GM12875 (cell line): Measurements from ENCODE around the gene GABBR1.

Experiments
- H3K4me3 ChIP-seq: one replicate; pipeline ENCODE4 v1.5.1; 2011; ENCODE audit warnings: low read depth, low read length, control low read depth
- TF ChIP-seq, protein P1 (sequence below): IDR thresholded peaks from 2 replicates; pipeline ENCODE4 v1.5.1; 2011; ENCODE audit warnings: low read depth, mild to moderate bottlenecking, control low read depth, inconsistent platforms, low read length, moderate library complexity, borderline replicate concordance; ENCODE audit not compliant: insufficient read depth

GABBR1 gene

DNA sequence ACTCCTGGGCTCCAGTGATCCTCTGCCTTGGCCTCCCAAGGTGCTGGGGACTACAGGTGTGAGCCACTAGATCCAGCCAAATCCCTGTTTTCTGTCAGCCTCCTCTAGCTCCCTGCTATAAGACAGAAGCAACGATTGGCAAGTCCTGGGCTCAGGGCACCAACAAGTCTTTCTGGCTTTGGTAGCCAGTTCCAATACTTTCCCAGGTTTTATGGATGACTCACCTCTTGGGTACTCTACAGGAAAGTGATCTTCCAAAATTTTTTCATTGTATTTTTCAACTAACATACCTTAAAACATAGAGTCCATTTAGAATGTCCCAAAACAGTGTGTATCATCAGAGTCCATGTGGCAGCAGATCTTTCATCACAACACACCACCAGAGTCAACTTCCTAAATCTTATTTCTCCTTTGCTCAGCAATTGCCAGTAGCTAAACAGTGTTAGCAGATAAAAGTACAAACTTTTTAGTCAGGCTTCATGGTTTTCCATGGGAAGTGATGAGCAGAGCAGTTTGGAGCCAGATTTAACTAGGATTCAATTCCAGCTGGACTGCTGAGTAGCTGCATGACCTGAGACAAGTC, 13.3 kb downstream of the GABBR1 start:
- no peak overlapping the region for H3K4me3 ChIP-seq
- TF ChIP-seq, protein P1, sequence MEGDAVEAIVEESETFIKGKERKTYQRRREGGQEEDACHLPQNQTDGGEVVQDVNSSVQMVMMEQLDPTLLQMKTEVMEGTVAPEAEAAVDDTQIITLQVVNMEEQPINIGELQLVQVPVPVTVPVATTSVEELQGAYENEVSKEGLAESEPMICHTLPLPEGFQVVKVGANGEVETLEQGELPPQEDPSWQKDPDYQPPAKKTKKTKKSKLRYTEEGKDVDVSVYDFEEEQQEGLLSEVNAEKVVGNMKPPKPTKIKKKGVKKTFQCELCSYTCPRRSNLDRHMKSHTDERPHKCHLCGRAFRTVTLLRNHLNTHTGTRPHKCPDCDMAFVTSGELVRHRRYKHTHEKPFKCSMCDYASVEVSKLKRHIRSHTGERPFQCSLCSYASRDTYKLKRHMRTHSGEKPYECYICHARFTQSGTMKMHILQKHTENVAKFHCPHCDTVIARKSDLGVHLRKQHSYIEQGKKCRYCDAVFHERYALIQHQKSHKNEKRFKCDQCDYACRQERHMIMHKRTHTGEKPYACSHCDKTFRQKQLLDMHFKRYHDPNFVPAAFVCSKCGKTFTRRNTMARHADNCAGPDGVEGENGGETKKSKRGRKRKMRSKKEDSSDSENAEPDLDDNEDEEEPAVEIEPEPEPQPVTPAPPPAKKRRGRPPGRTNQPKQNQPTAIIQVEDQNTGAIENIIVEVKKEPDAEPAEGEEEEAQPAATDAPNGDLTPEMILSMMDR, result no peak

DNA sequence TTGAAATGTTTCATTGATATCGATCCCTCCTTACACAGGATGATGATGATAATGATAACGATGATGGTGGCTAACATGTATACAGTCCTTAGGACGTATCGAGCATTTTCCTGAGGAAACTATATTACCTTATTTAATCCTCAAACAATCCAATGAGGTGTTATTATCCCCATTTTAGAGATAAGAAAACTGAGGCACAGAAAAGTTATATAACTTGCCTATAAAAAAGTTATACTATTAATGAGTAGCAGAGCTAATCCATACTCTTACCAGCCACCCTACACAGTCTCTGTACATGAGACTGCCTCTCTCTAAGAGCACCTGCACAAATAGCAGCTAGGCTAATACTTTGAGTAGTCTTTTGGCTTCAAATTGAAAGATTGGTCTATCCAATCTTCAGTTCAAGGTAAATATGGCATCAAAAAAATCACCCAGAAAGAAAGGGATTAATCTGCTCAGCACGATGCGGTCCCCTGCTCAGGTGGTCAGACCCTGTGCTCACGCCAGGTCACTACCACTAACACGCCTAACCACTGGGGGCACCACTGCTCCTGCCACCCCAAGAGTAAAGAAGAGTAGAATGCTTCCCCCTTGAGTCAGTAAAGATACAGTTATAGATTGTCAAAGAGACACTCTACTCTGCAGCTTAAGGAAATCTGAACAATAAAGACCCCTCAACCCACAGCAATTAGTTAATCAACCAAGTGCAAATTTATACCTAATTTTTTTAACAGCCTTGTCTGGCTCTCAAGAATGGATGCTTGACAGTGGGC, 15.0 kb downstream of the GABBR1 start:
- TF ChIP-seq, protein P1, result peak; percentile 47; the same call in 1 of the 2 replicates
- no peak overlapping the region for H3K4me3 ChIP-seq

DNA sequence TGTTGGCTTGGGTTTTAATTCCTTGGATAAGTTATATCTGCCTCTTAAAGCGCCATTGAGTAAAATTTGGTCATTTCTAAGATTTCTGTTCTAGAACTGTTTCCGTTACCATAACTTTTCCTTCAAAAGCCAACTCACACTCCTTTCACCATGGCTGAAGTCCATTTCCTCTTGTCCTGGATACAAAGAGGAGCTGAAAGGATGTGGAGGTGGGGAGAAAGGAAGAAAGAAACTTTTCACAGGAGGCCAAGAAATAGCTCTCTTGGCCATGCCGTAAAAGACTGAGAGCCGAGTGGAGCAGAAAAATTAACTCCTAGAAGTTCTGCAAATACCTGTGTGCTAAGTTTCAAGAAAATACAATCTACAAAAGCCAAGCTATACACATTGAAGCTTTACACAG, 21.6 kb downstream of the GABBR1 start:
- no peak overlapping the region for H3K4me3 ChIP-seq
- TF ChIP-seq, protein P1, result no peak

DNA sequence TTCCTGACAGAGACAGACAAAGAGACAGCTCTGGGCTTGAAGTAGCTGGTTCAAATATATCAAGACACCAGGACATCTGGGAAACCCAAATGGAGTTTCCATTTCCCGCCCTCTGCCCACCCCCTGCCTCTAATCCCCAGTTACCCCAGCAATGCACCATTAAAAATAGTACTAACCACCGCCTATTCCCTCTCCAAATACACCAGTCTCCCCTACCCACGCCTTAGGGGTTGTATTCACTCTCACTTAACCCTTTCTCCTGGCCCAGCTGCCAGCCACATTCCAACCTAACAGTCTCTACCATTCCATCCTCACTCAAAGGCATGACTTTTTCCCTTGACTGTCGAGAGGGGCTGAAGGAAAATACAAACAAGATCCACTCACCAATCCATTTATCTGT, 22.4 kb downstream of the GABBR1 start:
- TF ChIP-seq, protein P1, result no peak

DNA sequence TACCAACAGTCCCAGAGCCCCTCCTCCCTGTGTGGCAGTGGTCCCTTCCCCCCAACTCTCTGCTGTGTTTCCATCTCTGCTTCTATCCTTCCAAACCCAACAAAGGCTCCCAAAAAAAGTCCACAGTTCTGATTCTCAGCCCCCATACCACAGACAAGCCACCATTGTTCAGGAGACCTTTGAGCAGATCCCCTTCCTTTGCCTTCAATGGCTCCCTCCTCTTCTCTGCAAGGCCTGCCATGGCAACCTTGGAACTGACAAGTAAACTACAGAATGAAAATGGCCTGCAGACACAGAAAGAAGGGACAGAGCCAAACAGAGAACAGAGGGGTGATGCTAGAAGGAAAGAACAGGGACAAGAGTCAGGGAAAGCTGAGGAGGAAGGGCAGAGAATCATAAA, 24.9 kb downstream of the GABBR1 start:
- TF ChIP-seq, protein P1, result no peak
- H3K4me3 ChIP-seq, result no peak overlapping the region

More for the DNA sequence above, 22.4 kb downstream of the GABBR1 start:
- no peak overlapping the region for H3K4me3 ChIP-seq

DNA sequence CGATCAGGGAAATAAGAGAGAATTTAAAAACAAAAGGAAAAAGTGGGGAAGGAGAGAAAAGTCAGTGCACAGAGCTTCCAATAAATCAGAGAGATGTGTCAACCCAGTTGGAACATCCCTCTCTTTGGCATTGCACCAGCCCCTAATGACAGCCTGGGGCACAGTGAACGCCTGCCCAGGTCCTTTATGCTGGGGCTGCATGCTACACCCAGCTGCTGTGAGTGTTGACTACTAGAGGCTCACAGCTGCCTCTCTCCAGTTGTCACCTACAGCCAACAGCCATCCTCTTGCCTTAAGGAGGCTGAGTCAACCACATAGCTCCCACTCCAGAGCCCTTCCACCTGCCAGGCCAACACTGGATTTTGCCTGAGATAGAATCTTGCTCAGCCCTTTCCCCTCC, 29.1 kb downstream of the GABBR1 start:
- no peak overlapping the region for H3K4me3 ChIP-seq
- TF ChIP-seq, protein P1, result no peak

DNA sequence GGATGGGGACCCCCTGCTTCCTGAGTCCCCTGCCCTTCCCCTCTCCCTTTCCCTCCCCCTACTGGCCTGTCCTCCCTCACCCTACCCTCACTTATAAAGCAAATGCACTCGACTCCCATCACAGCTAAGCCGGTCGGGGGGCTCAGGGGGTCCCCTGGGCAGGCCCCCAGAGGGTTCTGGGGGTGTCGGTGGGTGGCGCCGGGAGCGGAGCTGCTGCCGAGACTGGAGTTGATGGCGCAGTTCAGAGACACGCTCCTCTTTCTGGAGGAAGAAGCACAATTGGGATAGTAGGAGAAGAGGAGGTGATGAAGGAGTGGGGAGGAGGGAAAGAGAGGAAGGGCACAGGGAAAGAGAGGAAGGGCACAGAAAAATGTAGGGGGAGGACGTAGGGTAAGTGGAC, 29.5 kb downstream of the GABBR1 start:
- TF ChIP-seq, protein P1, result no peak
- no peak overlapping the region for H3K4me3 ChIP-seq
